ENCODE data around the gene C3orf52.

DNA sequence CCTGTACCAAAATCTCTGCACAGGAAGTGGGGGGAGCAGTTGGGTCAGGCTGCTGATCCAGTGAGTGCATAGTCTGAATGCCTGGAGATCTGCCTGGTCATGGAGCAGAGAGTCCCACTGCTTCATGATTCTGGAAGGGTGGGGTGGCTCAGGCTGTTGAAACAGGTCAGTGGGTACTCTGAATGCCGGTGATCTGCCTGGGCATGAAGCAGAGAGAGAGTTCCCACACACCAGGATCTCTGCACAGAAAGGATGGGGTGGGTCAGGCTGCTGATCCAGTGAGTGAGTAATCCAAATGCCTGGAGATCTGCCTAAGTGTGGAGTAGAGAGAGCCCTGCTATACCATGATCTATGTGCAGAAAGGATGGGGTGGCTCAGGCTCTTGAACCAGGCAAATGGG, 62.9 kb downstream of the C3orf52 start:
- TF ChIP-seq GATA2 (IDR thresholded peaks at IDR 0.05; ENCODE audit: low read depth, low read length), result no peak
- no peak for TF ChIP-seq GATA3 (IDR thresholded peaks at IDR 0.05; ENCODE audit: low read depth, low read length)

All from SH-SY5Y (cell line).